T-cell (primary cell): ENCODE measurements around the gene NPFF. TPM values are rescaled to one million over a fixed set of nuclear protein-coding genes. Genes with fewer than 3 reads are reported as not detected.

ENCODE experiments used
- ATAC-seq, 4 experiments: fragments of 200-7000 bp in 3 of 4; fragments of 150-1000 bp in 1 of 4; cut with Tn5 transposase; replicated peaks in 1 of 4; 1 replicate in 3 of 4; 2 replicates in 1 of 4; pipeline ENCODE4 v1.10.0; 2021; ENCODE audit warnings: moderate library complexity in 3 of 4, mild to moderate bottlenecking in 2 of 4, moderate number of reproducible peaks in 1 of 4
- CTCF ChIA-PET, 2 donors: fragments of 300-600 bp; sonication (Branson Sonifier 250); formaldehyde crosslinking; loops; one replicate each; lab custom pipeline; 2022; ENCODE audit warnings: antibody characterized with exemption in 2 of 2; lab: Charles Lee
- POLR2A ChIA-PET, 2 donors: fragments of 300-600 bp; sonication (Branson Sonifier 250); formaldehyde crosslinking; loops; one replicate each; lab custom pipeline; 2022; ENCODE audit warnings: antibody characterized with exemption in 2 of 2; lab: Charles Lee
- DNase-seq, 35 experiments: peaks; one replicate each; pipeline versions ENCODE4 v3.0.0 to v3.0.0-alpha.2; 2013 to 2023
- H3K27ac ChIP-seq: one replicate; pipeline ENCODE4 v1.5.1; 2013; ENCODE audit warnings: low read length
- H3K27me3 ChIP-seq, 2 experiments: replicated peaks in 1 of 2; 1 replicate in 1 of 2; 2 replicates in 1 of 2; pipeline versions ENCODE4 v1.6.1 to v1.7.0; 2013; ENCODE audit warnings: low read length in 1 of 2, mixed read lengths in 1 of 2; ENCODE audit not compliant: control insufficient read depth in 2 of 2, insufficient read depth in 2 of 2; ENCODE audit errors: extremely low read depth in 1 of 2
- H3K36me3 ChIP-seq, 2 donors: 1 replicate in 1 of 2; 2 replicates in 1 of 2; pipeline versions ENCODE4 v1.6.1 to v1.7.0; 2013; ENCODE audit warnings: low read length in 1 of 2; ENCODE audit not compliant: control insufficient read depth in 2 of 2, insufficient read depth in 1 of 2; ENCODE audit errors: extremely low read depth in 1 of 2
- H3K4me1 ChIP-seq, 2 experiments: 1 replicate in 1 of 2; 2 replicates in 1 of 2; pipeline versions ENCODE4 v1.6.1 to v1.7.0; 2013; ENCODE audit warnings: low read length in 2 of 2, mixed read lengths in 1 of 2; ENCODE audit not compliant: insufficient read depth in 2 of 2, control insufficient read depth in 1 of 2; ENCODE audit errors: extremely low read depth in 1 of 2
- H3K4me3 ChIP-seq, 2 donors: 1 replicate in 1 of 2; 2 replicates in 1 of 2; pipeline versions ENCODE4 v1.5.1 to v1.7.0; 2013; ENCODE audit warnings: mild to moderate bottlenecking in 2 of 2, low read length in 1 of 2, moderate library complexity in 1 of 2; ENCODE audit not compliant: control insufficient read depth in 1 of 2; ENCODE audit errors: extremely low read depth in 1 of 2
- H3K9me3 ChIP-seq: 2 replicates; pipeline ENCODE4 v1.7.0; 2013
- H3K27ac Mint-ChIP-seq, 2 donors: one replicate each; pipeline ENCODE4 v1.8.0; 2020 to 2021; ENCODE audit warnings: mild to moderate bottlenecking in 2 of 2, mixed read lengths in 2 of 2
- H3K27me3 Mint-ChIP-seq, 2 donors: one replicate each; pipeline ENCODE4 v1.8.0; 2021 to 2022; ENCODE audit warnings: mixed read lengths in 2 of 2
- H3K36me3 Mint-ChIP-seq: one replicate; pipeline ENCODE4 v1.8.0; 2021; ENCODE audit warnings: mixed read lengths
- H3K4me1 Mint-ChIP-seq, 3 donors: one replicate each; pipeline ENCODE4 v1.8.0; 2020 to 2022; ENCODE audit warnings: mixed read lengths in 3 of 3, mild to moderate bottlenecking in 1 of 3
- H3K4me3 Mint-ChIP-seq, 3 donors: one replicate each; pipeline ENCODE4 v1.8.0; 2020 to 2022; ENCODE audit warnings: mild to moderate bottlenecking in 3 of 3, mixed read lengths in 3 of 3, moderate library complexity in 3 of 3
- H3K9me3 Mint-ChIP-seq, 3 donors: one replicate each; pipeline ENCODE4 v1.8.0; 2020 to 2022; ENCODE audit warnings: mixed read lengths in 3 of 3
- WGBS: methylation state at CpG from one replicate; pipeline ENCODE4 v1.1.5; 2013; ENCODE audit warnings: missing lambda C conversion rate; ENCODE audit not compliant: insufficient coverage; 5-methylcytosine and 5-hydroxymethylcytosine counted together
- total RNA-seq, 35 experiments: library from RNA in 6 of 35; stranded (reverse) in 6 of 35; fragments of 120-200 nt in 1 of 35; gene quantifications; one replicate each; pipeline versions ENCODE4 v1.2.1 to v1.2.4 and lab custom pipeline; 2013 to 2026

Gene NPFF
- total RNA-seq, 5 donors from 2014 or later (not counting 1 experiment from before 2014, with no cell fraction given): not detected

- ATAC-seq (no peak), DNase-seq (no peak)
- Histone ChIP-seq H3K9me3 (no peaks in the 10 kb centered on the region), H3K27me3 (no peaks in the 10 kb centered on the region), H3K27ac (no peak overlapping the region), H3K36me3 (no peaks in the 10 kb centered on the region), H3K4me3 (no peak overlapping the region), H3K4me1 (peaks cover 24 to 51% of the 10 kb centered on the region in 2 experiments)
- Mint-ChIP-seq H3K4me3 (no peak overlapping the region), H3K27ac (peak overlapping the region; percentile 25 to 32), H3K9me3 (no peaks in the 10 kb centered on the region), H3K27me3 (no peaks in the 10 kb centered on the region), H3K4me1 (peaks cover 49 to 64% (median 50%) of the 10 kb centered on the region in 3 donors), H3K36me3 (no peaks in the 10 kb centered on the region)
- WGBS: no CpG with 5 or more reads among the region's 5 CpGs
- ChIA-PET POLR2A (interaction anchor here in 1 of 2 donors (0.5 kb wide), 1 partner anchor 799 kb away, joined by 4 read pairs; no protein-coding TSS in a partner anchor), CTCF (interaction anchor here in 1 of 2 donors (0.7 kb wide), 1 partner anchor 13 kb away, joined by 4 read pairs; no protein-coding TSS in a partner anchor)
Observed at GRCh38 chr12:53495903-53496751, 11.2 kb downstream of the NPFF start.

- Histone ChIP-seq H3K36me3 (no peaks in the 10 kb centered on the region), H3K9me3 (no peaks in the 10 kb centered on the region), H3K4me3 (peak overlapping the region; percentile 58 to 64), H3K27ac (peak overlapping the region; percentile 66), H3K27me3 (no peaks in the 10 kb centered on the region), H3K4me1 (peaks cover 17 to 36% of the 10 kb centered on the region in 2 experiments)
- 5% methylated on average over 4 of the region's 11 CpGs for WGBS
- POLR2A ChIA-PET: interaction anchor here (0.5 to 1.2 kb wide), 3 partner anchors 12 to 487 kb away, joined by 3 to 5 read pairs (median 4); no protein-coding TSS in a partner anchor
- peaks cover 36 to 52% (median 39%) of the 10 kb centered on the region in 3 donors for H3K4me1 Mint-ChIP-seq
- ATAC-seq (peak in 1 of 4 experiments; percentile 2), DNase-seq (no peak)
- H3K36me3 Mint-ChIP-seq: no peaks in the 10 kb centered on the region
- peak overlapping the region; percentile 95 for H3K27ac Mint-ChIP-seq
- H3K9me3 Mint-ChIP-seq: no peaks in the 10 kb centered on the region
- CTCF ChIA-PET: interaction anchor here (0.5 to 1.2 kb wide), 5 partner anchors 19 to 1251 kb away, joined by 3 to 6 read pairs (median 3); no protein-coding TSS in a partner anchor
- peak overlapping the region; percentile 87 to 95 (median 94) for H3K4me3 Mint-ChIP-seq
- no peaks in the 10 kb centered on the region for H3K27me3 Mint-ChIP-seq
Observed at GRCh38 chr12:53493610-53494391, 13.5 kb downstream of the NPFF start.

- Histone ChIP-seq H3K9me3 (no peaks in the 10 kb centered on the region), H3K27ac (peak overlapping the region; percentile 80), H3K27me3 (no peaks in the 10 kb centered on the region), H3K4me1 (peaks cover 11 to 29% of the 10 kb centered on the region in 2 experiments), H3K4me3 (peak overlapping the region; percentile 58 to 64), H3K36me3 (peaks cover 0 to under 1% of the 10 kb centered on the region in 2 donors)
- Mint-ChIP-seq H3K9me3 (no peaks in the 10 kb centered on the region), H3K4me3 (peak overlapping the region; percentile 87 to 95 (median 94)), H3K36me3 (no peaks in the 10 kb centered on the region), H3K27ac (peak overlapping the region; percentile 95), H3K27me3 (no peaks in the 10 kb centered on the region), H3K4me1 (peaks cover 28 to 44% (median 32%) of the 10 kb centered on the region in 3 donors)
- ChIA-PET POLR2A (interaction anchor here (0.5 to 1.2 kb wide), 3 partner anchors 11 to 233 kb away, joined by 3 to 8 read pairs (median 5); no protein-coding TSS in a partner anchor), CTCF (interaction anchor here (0.5 to 1.2 kb wide), 3 partner anchors 172 to 1250 kb away, joined by 3 to 4 read pairs (median 3); no protein-coding TSS in a partner anchor)
- ATAC-seq (peak; percentile 92 to 94 (median 93)), DNase-seq (peak; percentile 61 to 91 (median 79))
- WGBS: 3% methylated on average over 29 of the region's 52 CpGs
Observed at GRCh38 chr12:53492830-53493609, 14.3 kb downstream of the NPFF start.

- Mint-ChIP-seq H3K4me1 (peaks cover 27 to 36% (median 27%) of the 10 kb centered on the region in 3 donors), H3K27me3 (no peaks in the 10 kb centered on the region), H3K36me3 (no peaks in the 10 kb centered on the region), H3K4me3 (peak overlapping the region; percentile 87 to 95 (median 94)), H3K9me3 (no peaks in the 10 kb centered on the region), H3K27ac (peak overlapping the region; percentile 88 to 89)
- ATAC-seq: peak in 1 of 4 experiments; percentile 15
- H3K27ac ChIP-seq: peak overlapping the region; percentile 80
- peak in 1 of 35 experiments; percentile 35 for DNase-seq
- no peaks in the 10 kb centered on the region for H3K27me3 ChIP-seq
- ChIA-PET POLR2A (interaction anchor here (0.5 to 1.3 kb wide), 7 partner anchors 9 to 869 kb away, joined by 3 to 8 read pairs (median 3); partner anchors contain the start of gene TARBP2 (in 1 of the 2)), CTCF (interaction anchor here (0.6 to 1.9 kb wide), 10 partner anchors 9 to 390 kb away, joined by 3 to 7 read pairs (median 4); partner anchors contain the start of genes AAAS (in 1 of the 2), SP1 (in 1 of the 2) and TARBP2 (in 1 of the 2))
- H3K36me3 ChIP-seq: peaks cover 0 to 7% of the 10 kb centered on the region in 2 donors
- H3K4me3 ChIP-seq: no peak overlapping the region
- peaks cover 11 to 28% of the 10 kb centered on the region in 2 experiments for H3K4me1 ChIP-seq
- no peaks in the 10 kb centered on the region for H3K9me3 ChIP-seq
- WGBS: 93% methylated on average over 7 of the region's 20 CpGs
Observed at GRCh38 chr12:53492188-53492587, 15.1 kb downstream of the NPFF start.

- Mint-ChIP-seq H3K9me3 (no peaks in the 10 kb centered on the region), H3K27ac (peak overlapping the region in 1 of 2 donors; percentile 19), H3K36me3 (peaks cover 3% of the 10 kb centered on the region), H3K4me1 (peaks cover 21 to 28% (median 23%) of the 10 kb centered on the region in 3 donors), H3K4me3 (no peak overlapping the region), H3K27me3 (no peaks in the 10 kb centered on the region)
- ChIA-PET POLR2A (interaction anchor here in 1 of 2 donors (0.7 kb wide), 1 partner anchor 36 kb away, joined by 5 read pairs; no protein-coding TSS in a partner anchor), CTCF (interaction anchor here (0.6 to 0.7 kb wide), 3 partner anchors 14 to 161 kb away, joined by 3 to 4 read pairs (median 3); no protein-coding TSS in a partner anchor)
- no peak for ATAC-seq
- Histone ChIP-seq H3K36me3 (peaks cover 3 to 34% of the 10 kb centered on the region in 2 donors), H3K9me3 (no peaks in the 10 kb centered on the region), H3K4me1 (peaks cover 10 to 37% of the 10 kb centered on the region in 2 experiments), H3K27ac (no peak overlapping the region), H3K4me3 (no peak overlapping the region), H3K27me3 (no peaks in the 10 kb centered on the region)
- 96% methylated on average over 5 of the region's 5 CpGs for WGBS
- no peak for DNase-seq
Observed at GRCh38 chr12:53489242-53489864, 17.9 kb downstream of the NPFF start.
